HG03196 (cell line): Measurements from ENCODE around the gene KRTAP5-9.
"Not testable (repeated sequence)": the region's sequence is repeated elsewhere in the genome, so short reads cannot be mapped to it uniquely, and the experiment has no call there.

Experiments
- ATAC-seq: cut with Tn5 transposase; IDR thresholded peaks from one replicate; pipeline ENCODE4 v1.9.1; 2021; ENCODE audit not compliant: unreplicated experiment

The KRTAP5-9 gene

GRCh38 chr11:71532036-71532610 lies 16.1 kb upstream of the KRTAP5-9 start:
- no peak for ATAC-seq

GRCh38 chr11:71534711-71535608 lies 13.3 kb upstream of the KRTAP5-9 start:
- not testable (repeated sequence) for ATAC-seq

GRCh38 chr11:71535825-71536224 lies 12.4 kb upstream of the KRTAP5-9 start:
- ATAC-seq = no peak

- ATAC-seq = no peak
These were observed 10.7 kb upstream of the KRTAP5-9 start for GRCh38 chr11:71537537-71537936.

GRCh38 chr11:71537977-71538665 lies 10.1 kb upstream of the KRTAP5-9 start, which contains the start of gene KRTAP5-8:
KRTAP5-8 (plus strand) TSS chr11:71538025; CDS start chr11:71538056, 31 bp downstream.
- not testable (repeated sequence) for ATAC-seq

- ATAC-seq = no peak
These were observed 9.6 kb upstream of the KRTAP5-9 start for GRCh38 chr11:71538666-71538990.

GRCh38 chr11:71539017-71539416 lies 9.2 kb upstream of the KRTAP5-9 start:
- no peak for ATAC-seq

GRCh38 chr11:71539971-71540370 lies 8.2 kb upstream of the KRTAP5-9 start:
- ATAC-seq = not testable (repeated sequence)

- ATAC-seq = not testable (repeated sequence)
These were observed 7.5 kb upstream of the KRTAP5-9 start for GRCh38 chr11:71540521-71541304.

- ATAC-seq = no peak
These were observed 5.8 kb upstream of the KRTAP5-9 start for GRCh38 chr11:71542382-71542781.

GRCh38 chr11:71542879-71543777 lies 5.1 kb upstream of the KRTAP5-9 start:
- ATAC-seq = no peak

GRCh38 chr11:71543866-71544265 lies 4.4 kb upstream of the KRTAP5-9 start:
- ATAC-seq = no peak

- no peak for ATAC-seq
These were observed 3.5 kb upstream of the KRTAP5-9 start for GRCh38 chr11:71544525-71545214.

- ATAC-seq = no peak
These were observed 2.7 kb upstream of the KRTAP5-9 start for GRCh38 chr11:71545405-71545966.

- no peak for ATAC-seq
These were observed 514 bp downstream of the KRTAP5-9 start for GRCh38 chr11:71548716-71549151.

GRCh38 chr11:71551711-71552110 lies 3.5 kb downstream of the KRTAP5-9 start:
- no peak for ATAC-seq

- no peak for ATAC-seq
These were observed 6.8 kb downstream of the KRTAP5-9 start for GRCh38 chr11:71554996-71555395.

- ATAC-seq = no peak
These were observed 7.3 kb downstream of the KRTAP5-9 start for GRCh38 chr11:71555508-71555907.

GRCh38 chr11:71556018-71556417 lies 7.8 kb downstream of the KRTAP5-9 start:
- ATAC-seq = no peak
